HepG2 (cell line): ENCODE measurements around the gene CCNQ. TPM values are rescaled to one million over a fixed set of nuclear protein-coding genes. Genes with fewer than 3 reads are reported as not detected.

Source experiments
- CEBPZ ChIP-seq: IDR thresholded peaks from 2 replicates; pipeline ENCODE4 v1.6.1; 2012; ENCODE audit warnings: low read length, improper control_type of control experiment
- CREBL2 ChIP-seq: sonication (generic); formaldehyde crosslinking; IDR thresholded peaks from 2 replicates; pipeline ENCODE4 v1.8.1; 2023; ENCODE audit warnings: missing genetic modification reagents, mild to moderate bottlenecking, borderline replicate concordance
- IRF1 ChIP-seq: sonication (generic); formaldehyde crosslinking; IDR thresholded peaks from 2 replicates; pipeline ENCODE4 v1.4.0; 2020; ENCODE audit warnings: low read depth, mild to moderate bottlenecking, missing genetic modification reagents
- PBX3 ChIP-seq: sonication (generic); formaldehyde crosslinking; IDR thresholded peaks from 2 replicates; pipeline ENCODE4 v1.8.1; 2023; ENCODE audit warnings: missing genetic modification reagents, inconsistent platforms, borderline replicate concordance
- PHF8 ChIP-seq: sonication (generic); formaldehyde crosslinking; IDR thresholded peaks from 2 replicates; pipeline ENCODE4 v1.5.0; 2020; ENCODE audit warnings: missing genetic modification reagents
- THAP8 ChIP-seq: sonication (generic); formaldehyde crosslinking; IDR thresholded peaks from 2 replicates; pipeline ENCODE4 v1.5.1; 2020; ENCODE audit warnings: missing genetic modification reagents, mild to moderate bottlenecking, borderline replicate concordance
- XRCC5 ChIP-seq: fragments of 200-400 bp; formaldehyde crosslinking; optimal IDR thresholded peaks from 2 replicates; pipeline ENCODE3; 2017; ENCODE audit warnings: mild to moderate bottlenecking, low read length
- ZC3H4 ChIP-seq: sonication (generic); formaldehyde crosslinking; IDR thresholded peaks from 2 replicates; pipeline ENCODE4 v1.4.0; 2020; ENCODE audit warnings: missing genetic modification reagents, borderline replicate concordance
- ZFP41 ChIP-seq: sonication (generic); formaldehyde crosslinking; IDR thresholded peaks from 2 replicates; pipeline ENCODE4 v1.4.0; 2020; ENCODE audit warnings: mild to moderate bottlenecking, missing genetic modification reagents, borderline replicate concordance
- ZHX2 ChIP-seq, 2 experiments: sonication (generic) in 1 of 2; formaldehyde crosslinking in 1 of 2; IDR thresholded peaks; 2 replicates each; pipeline versions ENCODE4 v1.6.1 to v1.9.0; 2014 to 2022; ENCODE audit warnings: antibody characterized with exemption in 1 of 2, borderline replicate concordance in 1 of 2, inconsistent platforms in 1 of 2, low read depth in 1 of 2, missing genetic modification reagents in 1 of 2
- ZNF3 ChIP-seq: IDR thresholded peaks from 2 replicates; pipeline ENCODE4 v1.7.0; 2017; ENCODE audit warnings: inconsistent platforms
- ZNF343 ChIP-seq: sonication (generic); formaldehyde crosslinking; IDR thresholded peaks from 2 replicates; pipeline ENCODE4 v1.4.0; 2020; ENCODE audit warnings: mild to moderate bottlenecking, missing genetic modification reagents
- ZNF441 ChIP-seq: sonication (generic); formaldehyde crosslinking; IDR thresholded peaks from 2 replicates; pipeline ENCODE4 v1.7.0; 2021; ENCODE audit warnings: missing genetic modification reagents, borderline replicate concordance
- ZNF878 ChIP-seq: sonication (generic); formaldehyde crosslinking; IDR thresholded peaks from 2 replicates; pipeline ENCODE4 v1.8.1; 2023; ENCODE audit warnings: mild to moderate bottlenecking, missing genetic modification reagents, moderate library complexity
- polyA plus RNA-seq, 8 experiments: library from polyadenylated mRNA; depleted of rRNA in 3 of 8; stranded (reverse) in 7 of 8; unstranded in 1 of 8; fragments of >200 nt; fragmentation: Illumina TruSeq in 4 of 8; extraction: Trizol in 4 of 8; gene quantifications; 2 replicates each; pipeline versions ENCODE4 v1.2.1 to v1.2.3, GENCODE V29; 2011 to 2016; ENCODE audit warnings: low read depth in 4 of 8, missing spikeins in 1 of 8, mixed read lengths in 1 of 8; ENCODE audit not compliant: insufficient read depth in 1 of 8
- total RNA-seq, 5 experiments: library from RNA; depleted of rRNA; stranded (reverse); fragments of >200 nt; fragmentation: Illumina TruSeq; extraction: Trizol; gene quantifications; 2 replicates each; pipeline ENCODE4 v1.2.3, GENCODE V29; 2016; ENCODE audit warnings: low read depth in 1 of 5

CCNQ gene
- total and polyA plus RNA-seq, 2 of the 13 experiments (the other 11 are each of a cell fraction or from before 2014, with no cell fraction given), result 15.0 to 25.5 TPM

GRCh38 chrX:153646620-153647373 is 47.9 kb upstream of the CCNQ start, which contains the start of gene DUSP9 (continued):
- TF ChIP-seq IRF1 (no peak), PBX3 (CRISPR knock-in tag) (no peak), ZNF878 (no peak), CEBPZ (no peak), PHF8 (CRISPR knock-in tag) (peak; percentile 29; the same call in 1 of the 2 replicates), ZHX2 (IDR thresholded peaks at IDR 0.05; ENCODE audit: low read depth) (no peak), ZHX2 (CRISPR knock-in tag; IDR thresholded peaks at IDR 0.05; ENCODE audit: borderline replicate concordance) (no peak), CREBL2 (CRISPR knock-in tag) (no peak), XRCC5 (no peak), ZC3H4 (no peak), ZNF3 (CRISPR knock-in tag) (no peak), THAP8 (no peak; the same call in 1 of the 2 replicates), ZFP41 (CRISPR knock-in tag) (no peak), ZNF343 (CRISPR knock-in tag) (no peak), ZNF441 (CRISPR knock-in tag) (no peak)
